GM23248 (cell line): ENCODE results near the gene ZNF343.
"Not testable (repeated sequence)": the region's sequence is repeated elsewhere in the genome, so short reads cannot be mapped to it uniquely, and the experiment has no call there.

Source experiments
- EZH2 ChIP-seq: fragments of 200-600 bp; sonication (generic); IDR thresholded peaks from 2 replicates; pipeline ENCODE4 v1.6.1; 2018; ENCODE audit warnings: antibody characterized with exemption, mild to moderate bottlenecking; ENCODE audit not compliant: insufficient read depth, poor library complexity, severe bottlenecking
- EZH2phosphoT487 ChIP-seq: fragments of 200-600 bp; sonication (generic); IDR thresholded peaks from 2 replicates; pipeline ENCODE4 v1.6.1; 2018; ENCODE audit warnings: antibody characterized with exemption, moderate library complexity, mild to moderate bottlenecking, low read depth; ENCODE audit not compliant: insufficient read depth

DNA sequence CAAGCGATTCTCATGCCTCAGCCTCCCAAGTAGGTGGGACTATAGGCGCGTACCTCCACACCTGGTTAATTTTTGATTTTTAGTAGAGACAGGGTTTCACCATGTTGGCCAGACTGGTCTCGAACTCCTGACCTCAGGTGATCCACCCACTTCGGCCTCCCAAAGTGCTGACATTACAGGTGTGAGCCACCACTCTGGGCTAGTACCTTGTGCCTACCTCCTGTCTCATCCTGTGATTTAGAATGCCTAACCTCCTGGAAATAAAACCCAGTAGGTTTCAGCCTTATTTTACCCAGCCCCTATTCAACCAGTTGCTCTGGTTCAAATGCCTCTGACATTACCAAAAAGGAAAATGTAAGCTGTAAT, 17.5 kb upstream of the ZNF343 start:
- TF ChIP-seq EZH2, EZH2phosphoT487: not testable (repeated sequence)
